NCI-H2107 treated with DMSO at 0.1 percent for 48 hours (cell line): ENCODE measurements around the gene RPL35.

Experiments
- DNase-seq: peaks from one replicate; lab custom pipeline; 2025; ENCODE audit not compliant: unreplicated experiment; lab: John Stamatoyannopoulos, UW

RPL35 gene

GRCh38 chr9:124861342-124862229 lies at the start of gene RPL35, which contains the start of gene ARPC5L:
Gene RPL35 (minus strand): TSS chr9:124861957. CDS start chr9:124861912, 45 bp downstream.
Gene ARPC5L (plus strand): TSS chr9:124862130. CDS start chr9:124869291, 7,161 bp downstream.
- DNase-seq = peak; percentile 75

GRCh38 chr9:124908098-124908497 lies 46.3 kb upstream of the RPL35 start:
- DNase-seq = no peak

GRCh38 chr9:124906966-124907365 lies 45.2 kb upstream of the RPL35 start:
- no peak for DNase-seq

- no peak for DNase-seq
Observed at GRCh38 chr9:124899845-124900244, 38.1 kb upstream of the RPL35 start.

GRCh38 chr9:124897570-124898460 lies 36.1 kb upstream of the RPL35 start:
- DNase-seq = no peak

DNA sequence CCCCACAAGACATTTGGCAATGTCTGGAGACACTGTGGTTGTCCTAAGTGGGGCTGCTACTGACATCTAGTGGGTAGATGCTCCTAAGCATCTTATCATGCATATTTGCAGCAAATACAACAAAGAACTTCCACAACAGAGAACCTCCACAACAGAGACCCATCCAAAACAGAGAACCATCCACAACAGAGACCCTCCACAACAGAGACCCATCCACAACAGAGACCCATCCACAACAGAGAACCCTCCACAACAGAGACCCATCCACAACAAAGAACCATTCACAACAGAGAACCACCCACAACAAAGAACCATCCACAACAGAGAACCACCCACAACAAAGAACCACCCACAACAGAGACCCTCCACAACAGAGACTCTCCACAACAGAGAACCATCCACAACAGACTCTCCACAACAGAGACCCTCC lies 33.0 kb upstream of the RPL35 start:
- no peak for DNase-seq

- peak; percentile 52 for DNase-seq
Observed at GRCh38 chr9:124894035-124894740, 32.4 kb upstream of the RPL35 start.

DNA sequence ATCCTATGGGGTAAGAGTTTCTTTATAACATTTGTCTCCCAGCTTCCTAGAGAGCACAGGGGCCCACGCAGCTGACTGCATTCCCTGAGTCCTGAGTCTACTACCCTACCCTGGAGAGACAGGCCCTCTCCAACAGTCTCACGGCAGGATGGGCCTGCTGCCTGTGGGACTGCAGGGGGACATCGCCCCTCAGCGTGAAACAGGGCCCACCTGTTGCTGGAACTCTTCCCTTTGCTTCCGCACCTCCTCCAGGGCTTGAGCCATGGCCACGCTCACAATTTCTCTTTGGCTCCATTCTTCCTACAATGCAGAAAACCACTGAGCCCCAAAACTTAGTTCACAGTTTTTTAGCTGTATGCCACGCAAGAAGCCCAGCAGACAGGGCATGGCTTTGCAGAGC lies 28.4 kb upstream of the RPL35 start:
- DNase-seq = no peak

DNA sequence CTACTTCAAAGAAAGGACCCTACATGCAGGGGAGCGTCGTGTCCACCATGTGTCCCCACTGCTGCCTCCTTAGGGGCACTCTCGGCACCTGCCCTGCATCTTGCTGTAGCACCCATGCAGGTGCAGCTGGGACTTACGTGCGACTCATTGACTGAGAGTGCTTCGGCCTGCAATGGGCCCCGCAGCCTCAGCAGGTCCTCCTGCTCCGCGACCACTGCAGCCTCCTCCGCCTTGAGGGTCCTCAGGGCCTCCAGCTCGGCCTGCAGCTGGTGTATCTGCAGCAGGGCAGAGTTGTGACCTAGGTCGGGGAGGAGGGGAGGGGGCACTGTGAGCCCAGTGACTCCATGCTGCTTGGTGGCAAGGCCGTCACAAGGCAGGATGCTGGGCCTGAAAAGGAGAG lies 27.2 kb upstream of the RPL35 start:
- no peak for DNase-seq

DNA sequence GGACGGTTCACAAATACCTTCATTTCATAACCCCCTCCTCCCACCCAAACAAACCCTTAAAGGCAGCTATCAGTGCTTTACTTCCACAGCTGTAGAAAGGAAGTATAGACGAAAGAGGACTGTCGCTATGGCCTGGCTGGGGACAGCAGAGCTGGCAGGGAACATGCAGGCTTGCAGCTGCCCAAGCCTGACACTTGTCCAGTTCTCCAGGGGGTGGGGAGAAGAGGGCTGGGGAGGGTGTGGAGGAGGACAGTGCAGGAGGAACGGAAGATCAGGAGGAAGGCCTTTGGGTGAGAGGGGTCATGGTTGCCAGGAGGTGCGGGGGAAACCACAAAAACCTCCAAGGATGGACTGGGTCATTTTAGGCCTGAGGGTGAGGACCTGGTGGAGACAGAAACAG lies 26.1 kb upstream of the RPL35 start:
- no peak for DNase-seq

- DNase-seq = no peak
Observed at GRCh38 chr9:124886866-124887492, 25.2 kb upstream of the RPL35 start.

GRCh38 chr9:124886461-124886860 lies 24.7 kb upstream of the RPL35 start:
- no peak for DNase-seq

GRCh38 chr9:124885551-124885950 lies 23.8 kb upstream of the RPL35 start:
- no peak for DNase-seq

GRCh38 chr9:124884376-124884775 lies 22.6 kb upstream of the RPL35 start:
- no peak for DNase-seq

DNA sequence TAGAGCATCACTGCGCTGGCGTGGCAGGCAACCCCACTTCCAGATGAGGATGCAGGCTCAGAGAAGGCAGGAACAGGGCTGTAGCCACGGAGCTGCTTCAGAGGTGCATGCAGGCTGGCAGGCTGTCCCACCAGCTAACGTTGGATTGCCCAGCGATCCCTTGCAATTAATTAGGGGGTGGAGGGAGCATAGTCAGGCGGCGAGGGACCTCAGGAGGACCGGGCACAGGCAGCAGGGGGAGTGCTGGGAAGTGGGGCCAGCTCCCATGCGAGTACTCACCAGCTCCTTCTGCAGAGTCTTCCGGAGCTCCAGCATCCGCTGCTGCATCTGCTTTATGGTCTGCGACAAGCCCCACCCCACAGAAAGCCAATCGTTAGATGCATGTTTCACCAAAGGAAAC lies 20.5 kb upstream of the RPL35 start:
- DNase-seq = no peak

- DNase-seq = no peak
Observed at GRCh38 chr9:124881138-124881743, 19.5 kb upstream of the RPL35 start.

DNA sequence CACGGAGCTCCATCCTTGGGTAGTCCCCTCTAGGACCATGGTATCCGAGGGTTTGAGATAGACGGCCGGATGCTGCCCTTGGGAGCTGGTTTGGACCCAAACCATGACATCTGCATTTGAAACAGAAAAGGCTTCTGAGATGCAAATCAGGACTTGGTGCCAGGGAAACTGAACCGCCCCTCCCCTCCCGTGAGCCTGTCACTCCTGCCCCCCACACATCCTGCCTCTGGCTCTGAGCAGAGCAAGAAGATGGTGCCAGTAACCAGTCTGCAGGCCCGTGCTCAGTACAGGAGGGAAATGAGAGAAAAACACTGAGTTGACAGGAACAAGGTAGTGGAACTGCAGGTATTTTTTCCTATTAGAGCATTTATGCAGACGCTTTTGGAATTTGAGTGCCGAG lies 18.7 kb upstream of the RPL35 start:
- DNase-seq = no peak

- DNase-seq = no peak
Observed at GRCh38 chr9:124879226-124879625, 17.5 kb upstream of the RPL35 start.

- no peak for DNase-seq
Observed at GRCh38 chr9:124878518-124878917, 16.8 kb upstream of the RPL35 start.

DNA sequence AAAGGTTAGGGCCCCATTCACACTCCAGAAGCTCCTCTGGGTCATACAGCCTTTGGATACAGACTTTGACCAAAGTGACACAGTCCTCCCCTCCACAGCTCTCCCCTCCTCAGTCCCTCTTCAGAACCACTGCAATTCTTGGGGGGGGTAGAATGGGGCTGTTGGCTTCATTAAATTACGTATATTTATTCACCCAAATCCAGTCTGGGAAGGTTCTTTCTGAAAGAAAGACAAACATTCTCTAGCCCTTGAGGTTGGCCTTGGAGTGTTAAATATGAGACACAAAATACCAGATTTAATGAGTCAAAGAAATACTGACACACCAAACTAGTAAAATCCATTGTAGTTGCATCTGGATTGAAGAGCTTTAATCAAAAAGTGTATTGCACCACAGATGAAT lies 16.3 kb upstream of the RPL35 start:
- no peak for DNase-seq
